Measurements from ENCODE around the gene RNH1. TPM values are rescaled to one million over a fixed set of nuclear protein-coding genes. Genes with fewer than 3 reads are reported as not detected.
A peak's percentile ranks its signal among the peaks of the same experiment; 100 is the strongest.

RNH1 gene
- 190 TPM for total RNA-seq
- long read RNA-seq, transcript RNH1-201 (11 exons, 1,894 nt): minor isoform, 12 of 379 reads
- long read RNA-seq, transcript RNH1-203 (10 exons, 1,722 nt): major isoform, 101 of 379 reads
- long read RNA-seq, transcript RNH1-202 (10 exons, 1,791 nt): minor isoform, 94 of 379 reads
- long read RNA-seq, transcript RNH1-224 (9 exons, 2,973 nt): minor isoform, 10 of 379 reads
- long read RNA-seq, partial matches to known transcripts: 72 of 379 reads
- long read RNA-seq, other reads (novel, unspliced or antisense): 74 of 379 reads

DNA sequence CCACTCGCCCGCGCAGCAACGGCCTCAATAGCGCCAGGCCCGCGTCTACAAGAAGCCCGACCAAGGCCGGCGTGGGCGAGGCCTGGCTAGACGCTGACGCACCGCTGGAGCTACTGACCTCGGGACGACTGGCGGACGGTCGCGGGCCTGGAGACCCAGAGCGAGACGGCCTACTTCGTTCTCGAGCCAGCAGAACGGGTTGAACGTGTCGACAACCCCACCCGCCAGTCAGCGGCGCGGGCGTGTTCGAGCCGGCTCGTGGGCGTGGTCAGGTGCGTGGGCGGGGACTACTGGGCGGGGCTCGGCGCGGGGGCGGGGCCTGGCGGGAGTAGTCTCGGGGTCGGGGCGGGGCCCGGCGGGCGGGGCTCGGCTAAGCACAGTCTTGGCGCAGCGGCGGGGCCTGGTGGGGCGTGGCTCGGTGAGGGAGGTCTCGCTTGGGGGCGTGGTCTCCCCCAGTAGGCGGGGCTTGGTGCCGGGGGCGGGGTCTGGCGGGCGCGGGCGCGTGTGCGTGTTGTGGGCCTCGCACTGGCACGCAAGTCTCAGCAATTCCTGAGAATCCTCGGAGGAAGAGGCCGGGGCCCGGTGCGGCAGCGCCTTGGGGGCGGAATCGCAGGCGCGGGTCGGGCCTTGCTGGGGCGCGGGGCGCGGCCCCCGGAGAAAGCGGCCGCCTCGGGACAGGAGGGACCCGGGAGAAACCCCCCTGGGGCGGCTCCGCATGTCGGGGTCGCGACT is at the start of gene RNH1:
Gene RNH1 (minus strand): TSS at position 248 of the 732 bp plus-strand sequence. CDS start 5,080 bp downstream, outside the sequence.
- peak; percentile 100 for DNase-seq (ENCODE audit: missing footprints)
- intact Hi-C loops (cut with DNase I): loop anchor here (2.0 kb wide), 1 partner anchor 56 kb away; the partner anchor contains the start of gene PTDSS2
- ATAC-seq: peak; percentile 90

DNA sequence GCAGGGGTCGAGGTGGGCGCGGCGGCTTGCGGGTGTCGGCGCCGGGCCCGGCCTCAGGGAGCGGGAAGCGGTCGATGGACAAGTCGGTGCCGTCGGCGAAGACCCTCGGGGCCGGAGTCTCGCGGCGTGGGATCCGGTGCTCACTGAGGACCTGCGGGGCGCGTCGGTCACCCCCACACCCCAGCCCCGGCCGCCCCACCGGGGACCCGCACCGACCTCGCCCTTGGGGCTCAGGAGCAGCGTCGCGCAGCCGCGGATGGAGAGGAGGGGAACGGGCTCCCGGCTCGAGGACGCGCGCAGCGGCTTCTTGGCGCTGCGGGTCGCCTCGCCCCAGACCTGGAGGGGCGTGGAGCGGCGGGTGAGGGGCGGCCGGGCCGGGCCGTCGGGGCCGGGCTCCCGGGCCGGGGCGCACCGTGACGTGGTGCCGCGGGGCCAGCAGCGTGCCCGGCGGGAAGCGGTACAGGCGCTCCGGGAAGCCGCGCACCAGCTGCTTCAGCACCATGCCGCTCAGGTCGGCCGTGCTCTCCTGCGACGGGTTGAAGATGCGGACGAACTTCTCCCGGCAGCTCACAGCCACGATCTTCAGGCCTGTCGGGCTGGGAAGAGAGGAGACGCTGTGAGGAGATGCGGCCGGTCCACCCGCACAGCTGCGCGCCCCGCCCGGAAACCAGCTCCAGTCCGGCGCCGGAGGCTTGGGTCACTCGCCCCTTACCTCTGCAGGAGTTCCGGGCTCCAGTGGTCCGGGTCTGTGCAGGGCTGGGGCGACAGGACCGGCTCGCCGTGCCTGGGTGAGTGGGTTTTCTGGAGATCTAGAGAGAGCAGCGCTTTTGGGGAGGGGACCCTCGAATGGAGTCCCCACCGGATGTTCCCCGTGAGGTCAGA is 49.0 kb upstream of the RNH1 start:
- DNase-seq (ENCODE audit: missing footprints) (no peak), ATAC-seq (no peak)
- intact Hi-C loops (cut with DNase I): loop anchor here (1.0 to 5.0 kb wide), 2 partner anchors 71 to 167 kb away; partner anchors contain the start of gene SCT

DNA sequence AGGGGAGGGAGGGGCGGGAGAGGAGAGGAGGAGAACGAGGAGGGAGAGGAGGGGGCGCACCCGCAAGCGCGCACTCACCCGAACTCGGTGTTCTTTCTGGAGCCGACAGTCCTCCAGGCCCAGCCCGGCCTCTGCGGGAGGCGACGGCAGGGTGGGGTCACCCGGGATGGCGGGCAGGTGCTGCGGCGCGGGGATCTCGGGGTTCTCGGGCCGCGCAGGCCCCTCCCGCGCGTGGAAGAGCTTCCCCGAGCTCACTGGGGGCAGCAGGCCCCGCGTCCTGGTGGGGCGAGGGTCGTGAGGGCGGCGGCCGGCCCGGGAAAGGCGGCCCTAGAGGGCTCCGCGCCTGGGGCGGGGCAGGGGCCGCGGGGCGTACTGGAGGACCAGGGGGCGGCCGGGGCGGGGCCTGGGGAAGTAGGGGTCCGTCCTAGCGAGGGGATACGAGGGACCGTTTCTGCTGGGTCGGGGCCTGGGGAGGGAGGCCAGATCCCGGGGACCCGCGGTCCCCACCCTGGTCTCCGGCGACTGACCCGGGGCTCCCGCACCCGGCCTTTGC is 48.3 kb upstream of the RNH1 start:
- no peak for DNase-seq (ENCODE audit: missing footprints)
- ATAC-seq: no peak
- intact Hi-C loops (cut with DNase I): loop anchor here (1.0 to 5.0 kb wide), 2 partner anchors 72 to 168 kb away; partner anchors contain the start of gene SCT

DNA sequence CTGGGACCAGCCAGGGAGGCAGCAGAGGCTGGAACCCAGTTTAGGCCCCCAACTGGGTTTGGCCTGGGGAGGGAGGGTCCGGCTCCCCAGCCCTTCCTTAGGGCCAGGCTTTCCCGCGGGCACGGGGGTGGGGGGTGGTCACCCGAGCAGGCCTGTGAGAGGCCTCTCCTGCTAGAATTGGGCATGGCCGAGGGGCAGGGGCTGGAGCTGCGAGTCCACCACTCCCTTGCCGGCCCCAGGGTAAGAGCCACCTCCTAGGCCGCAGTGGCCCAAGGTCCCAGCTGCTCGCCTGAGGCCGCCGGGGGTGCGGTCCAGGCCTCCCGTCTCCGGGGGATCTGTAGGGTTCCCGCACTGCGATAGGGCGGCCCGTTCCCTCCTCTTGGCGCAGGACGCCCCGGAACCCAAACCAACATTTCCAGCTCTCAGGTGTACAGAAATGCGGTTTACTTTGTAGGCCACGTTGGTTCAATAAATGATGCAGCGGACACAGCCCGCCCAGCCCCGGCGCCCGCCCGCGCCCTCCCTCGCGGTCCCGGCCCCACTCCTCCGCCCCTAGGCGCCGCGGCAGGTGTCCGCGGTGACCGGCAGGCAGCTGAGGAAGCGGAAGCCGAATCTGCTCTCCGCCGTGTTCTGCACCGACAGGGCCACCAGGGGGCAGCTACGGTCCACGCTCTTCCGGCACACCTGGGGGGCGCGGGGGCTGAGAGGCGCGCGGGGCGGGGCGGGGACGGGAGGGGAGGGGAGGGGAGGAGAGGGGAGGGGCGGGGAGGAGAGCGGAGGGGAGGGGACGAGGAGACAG is 47.6 kb upstream of the RNH1 start:
- intact Hi-C loops (cut with DNase I): loop anchor here (1.0 to 5.0 kb wide), 2 partner anchors 73 to 169 kb away; partner anchors contain the start of gene SCT
- ATAC-seq (peak; percentile 64), DNase-seq (ENCODE audit: missing footprints) (no peak)

DNA sequence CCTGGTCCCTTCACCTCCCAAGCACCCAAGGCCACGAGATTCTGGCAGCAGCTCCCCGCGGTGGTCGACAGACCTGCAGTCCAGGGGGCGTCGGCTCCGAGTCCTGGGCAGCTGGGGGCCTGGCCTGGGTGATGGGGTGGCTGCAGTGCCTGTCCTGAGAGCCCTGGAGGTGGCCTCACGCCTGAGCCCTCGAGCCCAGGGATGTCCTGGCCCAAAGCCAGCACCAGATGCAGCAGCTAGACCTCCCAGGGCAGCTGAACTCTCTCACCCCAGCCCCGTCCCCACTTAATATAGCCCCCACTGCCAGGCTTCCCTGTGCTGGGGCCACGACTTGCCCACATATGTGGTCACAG is 46.9 kb upstream of the RNH1 start:
- intact Hi-C loops (cut with DNase I): no loop called here
- no peak for ATAC-seq
- no peak for DNase-seq (ENCODE audit: missing footprints)

DNA sequence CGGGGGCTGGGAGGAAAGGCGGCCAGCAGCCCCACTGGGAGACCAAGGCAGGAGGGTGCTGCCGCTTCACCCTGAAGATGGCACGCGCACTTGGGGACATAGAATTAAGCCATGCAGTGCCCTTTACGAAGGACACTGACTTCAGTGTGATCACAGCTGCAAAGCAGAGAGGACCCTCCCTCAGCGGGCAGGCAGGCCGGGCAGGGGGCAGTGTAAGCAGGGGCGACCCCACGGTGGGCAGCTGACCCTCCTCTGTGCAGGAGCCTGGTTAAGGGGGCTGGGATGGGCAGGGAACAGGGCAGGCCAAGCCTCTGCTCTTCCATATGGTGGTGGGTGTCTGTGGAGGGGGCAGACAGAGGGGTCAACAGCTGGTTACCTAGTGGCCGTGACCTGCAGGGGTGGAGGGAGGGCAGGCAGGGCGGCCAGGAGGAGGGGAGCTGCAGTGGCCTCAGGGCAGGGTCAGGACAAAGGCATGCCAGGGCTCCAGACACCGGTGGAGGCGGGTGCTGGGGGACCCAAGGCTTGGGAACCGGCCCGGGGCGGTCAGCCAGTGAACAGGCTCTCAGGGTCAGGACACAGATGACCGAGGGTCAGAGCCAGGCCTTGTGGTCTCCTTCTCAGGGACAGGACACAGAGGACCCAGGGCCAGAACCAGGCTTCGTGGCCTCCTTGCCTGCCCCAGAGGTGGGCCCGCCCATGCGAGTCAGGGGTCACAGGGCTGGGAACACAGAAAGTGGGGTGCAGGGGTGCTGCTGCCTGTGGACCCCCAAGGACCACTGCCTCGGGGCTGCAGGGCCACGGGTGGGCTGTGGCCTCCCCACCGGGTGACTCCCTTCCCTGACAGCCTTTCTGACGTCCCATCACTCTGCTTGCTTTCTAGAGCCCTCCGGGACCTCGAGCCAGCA is 46.3 kb upstream of the RNH1 start:
- intact Hi-C loops (cut with DNase I): no loop called here
- DNase-seq (ENCODE audit: missing footprints) (no peak), ATAC-seq (no peak)

DNA sequence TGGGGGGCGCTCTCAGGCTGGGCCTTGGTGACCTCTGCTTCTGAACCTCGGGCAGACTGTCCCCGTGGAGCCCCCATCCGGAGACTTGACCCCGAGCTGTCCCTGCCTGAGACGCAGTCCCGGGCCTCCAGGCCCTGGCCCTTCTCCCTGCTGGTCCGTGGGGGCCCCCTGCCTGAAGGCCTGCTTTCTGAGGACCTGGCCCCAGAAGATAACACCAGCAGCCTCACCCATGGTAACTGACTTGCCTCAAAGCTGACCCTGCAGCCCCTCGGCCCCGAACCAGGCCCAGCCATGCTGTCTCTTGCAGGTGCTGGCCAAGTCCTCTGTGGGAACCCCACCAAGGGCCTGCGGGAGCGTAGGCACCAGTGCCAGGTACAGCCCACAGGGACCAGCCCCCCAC is 44.6 kb upstream of the RNH1 start:
- intact Hi-C loops (cut with DNase I): no loop called here
- DNase-seq (ENCODE audit: missing footprints) (no peak), ATAC-seq (no peak)

DNA sequence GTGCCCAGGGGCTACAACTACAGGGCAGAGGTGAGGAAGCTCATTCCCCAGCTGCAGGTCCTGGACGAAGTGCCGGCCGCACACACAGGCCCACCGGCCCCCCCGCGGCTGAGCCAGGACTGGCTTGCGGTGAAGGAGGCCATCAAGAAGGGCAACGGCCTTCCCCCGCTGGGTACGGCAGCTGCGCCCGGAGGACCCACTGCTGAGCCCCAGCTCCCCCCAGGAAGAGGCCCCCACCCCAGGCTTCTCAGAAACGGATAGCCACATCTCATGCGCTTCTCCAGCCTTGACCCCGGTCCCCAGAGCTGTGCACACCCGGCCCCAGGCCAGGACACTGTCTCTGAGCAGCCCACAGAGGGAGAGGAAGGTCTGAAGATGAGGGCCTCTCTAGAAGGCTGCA is 44.1 kb upstream of the RNH1 start:
- ATAC-seq: no peak
- intact Hi-C loops (cut with DNase I): no loop called here
- DNase-seq (ENCODE audit: missing footprints): no peak

DNA sequence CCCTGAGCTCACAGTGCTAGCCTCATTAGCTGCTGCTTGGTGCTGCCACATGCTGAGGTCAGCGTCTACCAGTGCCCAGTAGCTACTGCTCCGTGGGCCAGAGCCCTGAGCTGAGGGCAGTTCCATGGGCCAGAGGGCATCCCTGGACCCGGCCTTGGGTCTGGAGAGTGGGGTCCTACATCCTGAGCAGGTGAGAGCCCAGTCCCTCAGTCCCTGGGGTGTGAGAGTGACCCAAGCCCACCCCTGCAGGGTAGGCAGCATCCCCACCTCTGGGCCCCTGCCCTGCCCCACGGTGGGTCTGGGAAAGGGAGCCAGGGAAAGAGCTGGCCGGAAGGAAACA is 43.7 kb upstream of the RNH1 start:
- intact Hi-C loops (cut with DNase I): no loop called here
- DNase-seq (ENCODE audit: missing footprints) (no peak), ATAC-seq (no peak)

DNA sequence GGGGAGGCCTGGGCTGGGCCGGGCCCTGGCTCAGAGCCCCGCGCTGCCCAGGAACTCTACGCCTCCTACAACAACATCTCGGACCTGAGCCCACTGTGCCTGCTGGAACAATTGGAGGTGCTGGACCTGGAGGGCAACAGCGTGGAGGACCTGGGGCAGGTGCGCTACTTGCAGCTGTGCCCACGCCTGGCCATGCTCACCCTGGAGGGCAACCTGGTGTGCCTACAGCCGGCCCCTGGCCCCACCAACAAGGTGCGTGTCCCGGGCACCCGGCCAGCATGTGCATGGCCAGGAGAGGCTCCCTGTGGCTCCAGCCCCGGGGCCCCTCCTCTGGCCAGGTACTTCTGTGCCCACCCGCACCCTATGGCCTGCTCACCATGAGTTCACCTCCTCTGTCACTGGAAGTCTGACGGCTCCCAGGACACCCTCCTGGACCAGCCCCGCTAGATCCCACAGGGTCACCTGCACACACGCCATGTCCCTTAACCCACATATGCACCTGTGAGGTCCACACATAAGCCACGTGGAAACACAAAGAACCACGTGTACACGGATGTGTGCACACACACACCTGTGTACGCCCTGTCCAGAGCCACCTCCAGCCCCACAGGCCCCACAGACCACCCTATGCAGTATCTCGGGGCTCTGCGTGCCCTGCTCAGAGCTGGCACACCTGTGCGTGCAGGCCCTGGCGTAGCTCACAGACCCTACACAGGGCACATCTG is 43.1 kb upstream of the RNH1 start:
- ATAC-seq: no peak
- intact Hi-C loops (cut with DNase I): no loop called here

DNA sequence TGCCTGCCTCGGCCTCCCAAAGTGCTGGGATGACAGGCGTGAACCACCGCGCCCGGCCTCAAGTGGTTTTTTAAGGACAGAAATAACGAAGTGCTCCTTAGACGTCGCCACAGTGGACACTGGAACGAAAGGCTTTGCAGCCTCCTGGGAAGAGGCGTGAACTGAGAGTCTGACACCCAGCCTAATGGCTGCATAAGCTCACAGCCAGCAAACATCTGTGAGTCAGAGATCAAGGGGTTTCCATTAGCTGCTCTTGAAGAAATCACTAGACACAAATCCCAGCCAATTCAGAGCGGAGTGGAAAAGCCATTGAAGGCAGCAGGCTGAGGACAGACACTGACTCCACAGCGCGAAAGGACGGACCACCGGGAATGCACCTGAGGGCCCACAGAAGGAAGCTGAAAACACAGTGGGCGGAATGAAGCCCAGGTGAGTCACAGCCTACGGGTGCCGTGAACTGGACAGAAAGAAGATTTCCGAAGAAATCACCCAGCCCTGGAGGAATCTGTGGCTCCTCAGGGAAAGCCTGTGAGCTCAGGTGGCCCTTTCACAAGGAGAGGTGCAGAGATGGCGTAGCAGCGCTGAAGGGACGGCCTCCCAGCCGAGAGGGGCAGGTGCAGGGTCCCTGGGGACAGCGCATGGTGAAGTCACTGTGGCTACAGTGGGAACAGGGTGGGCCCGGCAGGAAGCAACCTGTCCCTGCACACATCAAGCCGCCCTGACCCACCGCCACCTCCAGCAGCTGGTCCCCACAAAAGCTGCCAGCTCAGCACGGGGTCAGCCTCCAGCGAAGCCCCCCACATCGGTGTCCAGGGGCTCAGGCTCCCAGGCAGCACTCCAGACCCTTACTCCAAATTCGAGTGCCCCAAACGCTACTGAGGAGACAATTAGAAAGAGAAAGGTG is 41.9 kb upstream of the RNH1 start:
- no peak for DNase-seq (ENCODE audit: missing footprints)
- ATAC-seq: no peak
- intact Hi-C loops (cut with DNase I): no loop called here

More for the DNA sequence above, 43.1 kb upstream of the RNH1 start:
- DNase-seq (ENCODE audit: missing footprints): no peak

DNA sequence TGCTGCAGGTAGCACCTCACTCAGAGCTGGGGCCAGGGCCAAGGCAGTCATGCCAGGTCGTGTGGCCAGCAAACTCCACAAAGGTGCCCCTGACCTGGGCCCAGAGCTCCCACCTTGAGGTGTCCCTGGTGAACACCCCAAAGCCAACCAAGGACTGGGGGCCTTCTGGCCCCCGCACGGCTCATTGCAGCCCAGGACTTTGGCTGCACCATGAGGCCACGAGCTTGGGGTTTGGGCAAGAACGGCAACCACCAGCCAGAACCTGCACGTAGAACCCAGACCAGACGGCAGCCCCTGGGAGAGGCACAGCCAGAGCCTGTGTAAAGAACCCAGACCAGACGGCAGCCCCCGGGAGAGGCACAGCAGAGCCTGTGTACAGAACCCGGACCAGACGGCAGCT is 38.1 kb upstream of the RNH1 start:
- ATAC-seq (no peak), DNase-seq (ENCODE audit: missing footprints) (no peak)
- intact Hi-C loops (cut with DNase I): no loop called here

DNA sequence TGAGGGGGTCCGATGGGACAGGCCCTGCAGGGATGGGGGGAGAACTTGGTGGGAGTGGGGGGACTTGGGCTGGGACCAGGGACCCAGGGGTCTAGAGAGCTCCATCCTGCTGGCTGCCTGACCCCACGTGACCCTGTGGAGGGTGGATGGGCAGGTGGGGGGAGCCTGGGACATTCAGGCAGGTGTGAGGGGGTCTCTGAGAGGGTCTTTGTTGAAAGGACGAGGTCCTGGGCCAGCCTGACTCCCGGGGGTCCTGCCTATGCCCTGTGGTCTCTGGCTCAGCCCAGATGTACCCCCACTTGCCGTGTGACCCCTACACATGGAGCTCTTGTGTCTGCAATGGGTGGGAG is 37.8 kb upstream of the RNH1 start:
- no peak for ATAC-seq
- DNase-seq (ENCODE audit: missing footprints): no peak
- intact Hi-C loops (cut with DNase I): no loop called here

DNA sequence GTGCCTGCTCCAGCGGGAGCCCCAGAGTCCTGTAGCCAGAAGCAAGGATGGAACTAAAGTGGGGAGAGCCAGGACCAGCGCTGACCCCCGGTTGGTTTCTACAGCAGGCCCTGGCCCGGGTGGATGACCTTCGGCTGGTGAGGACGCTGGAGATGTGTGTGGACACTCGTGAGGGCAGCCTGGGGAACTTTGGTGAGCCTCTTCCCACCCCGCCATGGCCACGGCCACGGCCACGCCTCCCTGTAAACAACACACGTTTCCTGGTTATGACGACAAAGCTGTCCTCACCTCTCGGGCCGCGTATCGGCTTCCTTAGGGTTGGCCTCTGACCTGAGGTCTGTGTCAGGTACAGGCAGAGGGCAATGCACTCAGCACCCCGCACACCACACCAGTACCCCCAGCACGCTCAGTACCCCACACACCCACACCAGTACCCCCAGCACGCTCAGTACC is 34.4 kb upstream of the RNH1 start:
- DNase-seq (ENCODE audit: missing footprints): no peak
- intact Hi-C loops (cut with DNase I): no loop called here
- ATAC-seq: no peak

DNA sequence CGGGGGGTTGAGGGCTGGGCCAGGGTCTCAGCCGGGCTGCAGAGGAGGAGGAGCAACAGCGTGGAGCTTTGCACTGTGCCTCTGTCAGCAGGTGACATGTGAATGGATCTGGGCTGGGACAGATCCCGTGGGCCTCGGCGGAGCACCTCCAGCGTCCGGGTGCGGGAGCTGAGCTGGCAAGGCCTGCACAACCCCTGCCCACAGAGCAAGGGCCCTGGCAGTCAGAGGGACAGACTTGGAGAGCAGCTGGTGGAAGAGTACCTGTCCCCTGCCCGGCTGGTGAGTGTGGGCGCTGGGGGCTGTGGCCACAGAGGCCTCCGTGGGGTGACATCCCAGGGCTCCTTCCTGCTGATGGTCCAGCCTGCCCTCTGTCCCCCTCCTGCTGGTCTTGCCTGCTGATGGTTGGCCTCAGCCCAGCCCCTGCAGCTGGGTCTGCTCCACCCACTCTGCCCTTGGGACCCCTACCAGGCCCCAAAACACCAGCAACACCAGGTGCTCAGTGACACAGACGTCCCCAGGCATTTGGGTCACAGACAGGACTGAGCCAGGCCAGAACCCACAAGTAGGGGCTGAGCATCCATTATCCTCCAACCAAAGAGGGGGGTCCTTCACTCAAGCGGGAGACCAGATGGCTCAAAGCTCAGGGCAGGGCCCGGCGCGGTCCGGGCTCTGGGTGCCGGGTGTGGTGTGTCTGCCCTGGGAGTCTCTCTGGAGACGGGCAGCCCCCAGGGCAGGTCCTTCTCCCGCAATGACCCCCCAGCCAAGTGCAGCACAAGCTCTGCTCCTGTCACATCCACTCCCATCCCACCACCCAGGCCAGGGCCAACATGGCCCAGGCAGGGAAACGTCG is 33.8 kb upstream of the RNH1 start:
- ATAC-seq (no peak), DNase-seq (ENCODE audit: missing footprints) (no peak)
- intact Hi-C loops (cut with DNase I): no loop called here

Data from Right ventricle myocardium inferior (tissue), 1 donor.